HG02588 (cell line): Measurements from ENCODE around the gene PLEKHM1.

Experiments used
- ATAC-seq: cut with Tn5 transposase; IDR thresholded peaks from one replicate; pipeline ENCODE4 v1.9.1; 2021; ENCODE audit warnings: mild to moderate bottlenecking, moderate library complexity; ENCODE audit not compliant: unreplicated experiment

PLEKHM1 gene

GRCh38 chr17:45428931-45429338 lies 61.6 kb downstream of the PLEKHM1 start:
- ATAC-seq, result no peak

GRCh38 chr17:45428050-45428617 lies 62.4 kb downstream of the PLEKHM1 start:
- ATAC-seq, result peak; percentile 45

GRCh38 chr17:45427181-45427835 lies 63.2 kb downstream of the PLEKHM1 start:
- no peak for ATAC-seq

DNA sequence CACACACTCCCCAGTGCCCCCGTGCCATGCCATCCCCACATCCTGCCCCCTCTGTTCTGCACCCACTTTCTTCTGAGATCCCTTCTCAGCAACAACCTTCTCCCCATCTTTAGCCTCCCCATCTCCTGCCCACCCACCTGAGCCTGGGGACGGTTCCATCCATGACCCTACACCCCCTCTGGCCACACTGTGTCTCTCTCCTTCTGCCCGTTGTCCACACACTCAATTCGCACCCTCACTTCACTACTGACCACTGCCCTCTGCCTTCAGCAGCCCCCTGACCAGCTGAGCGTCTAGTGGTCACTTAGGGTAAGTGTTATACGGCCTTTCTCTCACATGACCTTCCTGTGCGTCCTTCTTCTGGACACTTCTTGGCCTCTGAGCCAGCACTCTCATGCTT lies 64.0 kb downstream of the PLEKHM1 start:
- no peak for ATAC-seq

- no peak for ATAC-seq
Measured at GRCh38 chr17:45425984-45426413, 64.5 kb downstream of the PLEKHM1 start.

GRCh38 chr17:45425125-45425983 lies 65.2 kb downstream of the PLEKHM1 start:
- no peak for ATAC-seq

- ATAC-seq, result no peak
Measured at GRCh38 chr17:45424769-45425124, 65.8 kb downstream of the PLEKHM1 start.

- no peak for ATAC-seq
Measured at GRCh38 chr17:45423975-45424335, 66.6 kb downstream of the PLEKHM1 start.

DNA sequence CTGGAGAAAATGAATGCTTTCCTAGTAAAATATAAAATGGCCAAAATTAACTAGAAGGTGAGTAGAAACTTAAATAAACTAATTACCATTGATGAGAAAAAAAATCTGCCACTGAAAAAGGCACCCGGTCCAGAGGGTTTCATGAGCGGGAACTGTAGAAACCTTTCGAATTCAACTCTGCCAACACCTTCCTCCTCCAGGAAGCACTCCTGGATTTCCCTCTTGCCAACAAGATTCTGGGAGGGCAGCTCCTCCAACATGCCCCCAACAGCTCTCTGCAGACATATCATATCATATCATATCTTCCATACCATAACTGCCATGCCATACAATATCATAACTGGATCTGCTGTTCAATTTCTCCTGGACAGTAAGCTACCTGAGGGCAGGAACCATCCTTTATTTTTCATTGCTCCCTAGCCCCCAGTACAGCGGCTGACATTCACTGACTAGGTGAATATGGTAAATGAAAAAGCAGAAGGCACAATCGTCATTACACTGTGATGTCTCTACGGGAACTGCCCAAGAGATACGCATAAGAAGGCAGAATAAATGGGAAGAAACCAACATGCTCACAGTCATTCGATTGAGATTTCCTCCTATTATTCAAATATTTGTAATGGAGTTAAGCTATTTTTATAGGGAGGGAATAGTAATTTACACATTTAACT lies 67.1 kb downstream of the PLEKHM1 start:
- ATAC-seq, result no peak

DNA sequence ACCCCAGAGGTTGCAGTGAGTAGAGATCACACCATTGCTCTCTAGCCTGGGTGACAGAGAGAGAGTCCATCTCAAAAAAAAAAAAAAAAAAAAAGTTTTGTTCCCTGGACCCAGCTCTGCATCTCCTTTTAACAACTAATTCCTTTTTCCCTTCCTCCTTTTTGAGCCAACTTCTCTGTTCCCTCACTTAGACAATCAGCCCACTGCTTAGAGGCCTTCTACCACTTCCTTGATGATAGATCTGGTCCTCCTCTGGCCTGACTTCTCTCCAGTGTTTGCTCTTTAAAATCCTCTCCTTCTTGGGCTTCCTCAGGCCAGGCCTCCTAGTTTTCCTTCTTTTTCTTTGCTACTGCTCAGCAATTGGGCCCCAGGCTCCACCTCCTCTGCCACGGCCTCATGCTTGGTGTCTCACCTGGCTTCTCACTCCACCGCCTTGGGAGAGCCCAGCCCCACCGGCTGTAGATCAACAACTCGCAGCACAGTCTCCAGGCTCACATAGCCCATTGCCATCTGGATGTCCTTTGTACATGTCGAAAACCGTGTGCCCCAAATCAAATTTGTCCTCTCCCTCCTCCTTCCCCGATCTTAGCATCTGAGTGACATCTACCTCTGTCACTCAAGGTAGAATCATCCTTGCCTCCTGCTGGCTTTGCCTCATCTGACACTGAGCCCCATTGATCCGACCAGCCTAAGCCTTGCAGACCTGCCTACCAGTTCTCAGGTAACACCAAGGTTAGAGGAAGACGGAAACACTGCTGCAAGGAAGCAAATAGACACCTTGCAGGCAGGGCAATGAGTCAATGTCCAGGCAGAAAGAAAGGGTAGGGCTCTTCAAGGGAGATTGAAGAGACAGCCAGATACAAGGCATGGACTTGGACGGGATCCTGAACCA lies 75.3 kb downstream of the PLEKHM1 start:
- ATAC-seq, result no peak

- ATAC-seq, result no peak
Measured at GRCh38 chr17:45413498-45413923, 77.0 kb downstream of the PLEKHM1 start.

DNA sequence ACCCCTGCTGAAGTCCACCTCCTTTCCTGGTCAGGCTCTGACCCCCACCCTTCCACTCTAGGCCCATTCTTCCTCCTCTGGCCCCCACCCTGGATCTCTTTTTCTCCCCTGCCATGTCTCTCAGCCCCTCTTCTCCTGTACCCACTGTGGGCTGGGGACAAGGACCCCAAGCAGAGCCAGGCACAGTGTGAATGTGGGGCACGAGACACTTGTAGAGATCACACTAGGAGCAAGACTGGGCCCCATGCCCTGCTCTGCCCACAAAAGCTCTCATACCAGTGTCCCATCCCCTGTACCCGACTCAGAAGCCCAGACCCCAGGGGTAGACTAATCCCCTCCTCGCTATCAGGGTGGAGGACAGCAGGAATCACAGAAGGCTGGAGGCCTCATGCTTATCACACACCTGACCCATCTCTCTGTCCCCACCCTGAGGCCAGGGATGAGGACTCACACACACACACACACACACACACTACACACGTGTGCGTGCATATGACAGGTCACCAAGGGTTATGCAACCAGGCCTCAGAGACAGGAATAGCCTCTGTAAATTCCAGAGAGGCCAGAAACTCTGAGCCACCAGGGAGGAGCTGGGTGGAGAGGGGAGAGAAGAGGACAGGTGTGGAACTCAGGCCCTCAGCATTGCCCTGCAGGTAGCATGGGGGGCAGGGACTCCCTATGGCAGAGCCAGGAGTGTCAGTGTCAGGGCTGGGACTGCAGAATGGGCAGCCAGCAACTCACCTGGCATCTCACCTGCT lies 79.0 kb downstream of the PLEKHM1 start:
- no peak for ATAC-seq

DNA sequence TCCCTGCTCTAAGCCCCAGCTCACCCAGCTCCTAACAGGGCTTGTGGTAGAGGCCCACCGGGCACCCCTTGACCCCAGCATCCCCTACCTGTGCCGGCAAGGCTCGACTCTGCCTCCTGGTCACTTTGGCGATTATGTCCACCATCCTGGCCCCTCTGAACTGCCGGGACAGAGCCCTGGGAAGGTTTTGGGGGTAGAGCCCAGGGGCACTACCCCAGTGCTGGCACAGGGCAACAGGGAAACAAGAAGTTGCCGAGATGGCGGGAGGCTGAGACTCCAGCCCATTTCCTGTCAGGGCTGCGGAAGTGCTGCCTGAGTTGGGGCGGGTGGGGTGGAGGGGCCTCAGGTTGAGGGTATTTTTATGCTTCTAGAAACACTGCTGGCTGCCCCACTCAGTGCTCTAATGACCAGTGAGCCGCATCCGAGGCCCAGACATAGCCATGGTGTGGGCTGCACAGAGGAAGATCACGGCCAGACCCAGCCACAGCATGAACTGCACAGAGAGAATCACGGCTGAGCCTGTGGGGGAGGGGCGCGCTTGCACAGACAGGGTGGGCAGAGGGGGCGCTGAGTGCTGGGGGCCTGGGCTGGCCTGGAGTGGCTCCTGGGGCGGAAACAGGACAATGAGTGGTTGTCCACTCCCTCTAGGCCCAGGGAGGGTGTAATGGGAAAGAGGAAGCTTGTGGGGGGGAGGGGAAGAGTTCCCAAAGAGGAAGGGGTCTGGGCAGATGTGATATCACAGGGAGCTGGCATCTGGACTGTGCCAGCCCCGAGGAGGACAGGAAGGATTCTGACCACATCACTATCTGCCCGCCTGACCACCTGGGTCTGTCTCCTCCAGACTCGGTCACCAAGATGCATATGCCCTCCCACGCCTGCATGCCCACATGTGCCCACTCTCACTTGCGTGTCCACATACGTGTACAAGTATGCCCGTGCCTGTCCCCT lies 80.1 kb downstream of the PLEKHM1 start:
- no peak for ATAC-seq

GRCh38 chr17:45409659-45410076 lies 80.9 kb downstream of the PLEKHM1 start:
- no peak for ATAC-seq

DNA sequence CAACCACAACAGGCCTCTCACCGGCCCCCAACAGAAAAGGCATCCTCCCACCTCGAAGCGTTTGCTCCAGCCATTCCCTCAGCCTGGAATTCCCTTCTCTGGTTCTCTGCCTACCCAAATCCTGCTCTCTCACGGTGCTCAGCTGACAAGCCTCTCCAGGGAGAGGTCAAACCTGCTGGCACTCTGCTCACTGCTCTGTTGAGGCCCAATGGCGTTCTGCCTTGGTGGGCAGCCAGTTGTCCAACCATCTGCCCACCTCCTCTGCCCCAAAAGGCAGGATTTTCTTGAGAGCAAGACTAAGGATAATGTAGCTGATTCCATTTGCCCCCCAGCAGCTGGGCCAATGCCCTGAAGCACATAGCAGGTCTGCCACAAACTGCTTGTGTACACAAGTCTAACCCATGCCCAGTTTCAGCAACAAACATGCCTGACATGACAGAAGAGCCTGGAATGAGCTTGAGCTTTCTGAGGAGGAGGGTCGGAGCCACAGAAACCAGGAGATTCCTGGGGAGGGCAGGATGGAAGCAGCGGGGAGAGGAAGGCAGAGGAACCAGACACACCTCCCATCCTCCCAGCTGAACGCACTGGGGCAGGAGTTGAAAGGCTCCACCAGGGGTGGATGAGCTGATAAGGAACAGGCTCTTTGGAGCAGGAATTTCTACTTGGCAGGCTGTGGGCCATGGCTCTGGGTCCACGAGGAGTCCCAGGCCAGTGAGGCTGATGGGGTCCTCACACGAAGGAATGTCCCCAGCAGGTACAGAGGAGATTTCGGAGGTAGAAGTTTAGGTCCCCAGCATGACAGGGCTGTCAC lies 81.7 kb downstream of the PLEKHM1 start:
- ATAC-seq, result no peak

GRCh38 chr17:45406107-45406506 lies 84.4 kb downstream of the PLEKHM1 start:
- ATAC-seq, result no peak

GRCh38 chr17:45405250-45406086 lies 85.1 kb downstream of the PLEKHM1 start:
- no peak for ATAC-seq
